Measurements from ENCODE around the gene SCRN2.

Gene SCRN2

DNA sequence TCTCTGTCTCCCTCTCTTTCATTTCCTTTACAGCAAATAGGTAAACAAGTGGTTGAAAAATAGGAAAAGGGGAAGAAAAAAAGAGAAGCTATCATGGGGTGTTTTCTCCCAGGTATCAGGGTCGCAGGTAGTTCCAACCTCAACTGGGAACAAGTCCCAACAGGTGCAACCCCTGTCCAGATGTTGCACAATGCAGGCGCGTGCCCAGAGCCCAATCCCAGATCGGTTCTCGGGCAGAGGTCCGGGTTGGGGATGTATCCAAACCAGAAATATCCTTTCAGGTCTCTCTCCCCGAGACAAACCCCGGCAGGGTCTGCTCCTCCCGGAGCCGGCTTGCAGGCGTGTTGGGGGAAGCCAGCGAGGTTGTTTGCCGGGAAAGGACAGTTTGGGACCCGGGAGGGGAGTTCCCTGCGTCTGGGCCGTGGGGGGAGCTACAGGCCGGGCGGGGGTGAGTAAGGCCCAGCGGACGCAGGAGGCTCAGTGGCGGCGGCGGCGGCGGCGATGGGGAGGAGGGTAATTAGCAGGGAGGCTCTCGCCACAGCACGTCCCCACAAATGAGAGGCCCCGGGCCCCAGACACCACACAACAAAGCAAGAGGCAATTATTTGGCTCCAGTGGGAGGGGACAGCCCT lies 31.1 kb upstream of the SCRN2 start:
- in situ Hi-C loops (cut with HindIII; ENCODE audit: low sequenced_read_pairs) = loop anchor here (25.0 kb wide), 1 partner anchor 90 kb away; the partner anchor contains the start of genes CDK5RAP3 and PRR15L

DNA sequence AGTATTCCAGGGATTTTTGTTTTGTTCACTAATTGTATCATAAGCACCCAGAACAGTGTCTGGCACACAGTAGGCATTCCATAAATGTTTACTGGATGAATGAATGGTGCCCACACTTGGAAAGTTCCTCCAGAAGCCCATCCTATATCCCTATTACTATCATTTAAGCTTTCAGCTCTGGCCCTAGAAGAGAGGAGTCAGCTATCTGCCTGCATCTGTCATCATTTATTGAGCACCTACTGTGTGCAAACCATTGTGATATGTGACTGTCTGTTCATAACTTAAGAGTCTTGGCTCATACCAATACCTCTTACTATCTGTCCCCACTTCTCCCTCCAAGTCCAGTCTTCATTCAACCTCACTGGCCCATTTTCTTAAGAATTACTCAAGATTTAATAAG lies 30.0 kb upstream of the SCRN2 start:
- in situ Hi-C loops (cut with HindIII; ENCODE audit: low sequenced_read_pairs) = loop anchor here (25.0 kb wide), 1 partner anchor 91 kb away; the partner anchor contains the start of genes CDK5RAP3 and PRR15L

DNA sequence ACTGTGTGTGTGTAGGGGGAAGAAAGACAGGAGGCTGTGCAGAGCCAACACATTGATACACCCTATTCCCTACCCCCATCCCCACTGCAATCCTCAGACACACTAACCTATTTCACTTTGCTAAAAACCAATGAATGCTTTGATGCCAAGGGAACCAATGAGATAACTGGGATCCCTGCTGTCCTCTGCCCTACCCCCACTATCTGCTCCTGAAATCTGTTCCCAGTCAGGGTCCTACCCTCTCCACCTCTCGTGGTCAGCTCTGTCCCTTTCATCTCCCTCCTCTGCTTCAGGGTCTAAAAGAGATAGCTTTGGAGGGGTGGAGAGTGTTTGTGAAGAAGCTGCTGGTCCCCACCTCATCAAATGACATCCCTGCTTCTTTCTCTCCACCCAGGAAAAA lies 29.0 kb upstream of the SCRN2 start:
- in situ Hi-C loops (cut with HindIII; ENCODE audit: low sequenced_read_pairs) = loop anchor here (25.0 kb wide), 1 partner anchor 92 kb away; the partner anchor contains the start of genes CDK5RAP3 and PRR15L

- in situ Hi-C loops (cut with HindIII; ENCODE audit: low sequenced_read_pairs) = loop anchor here (25.0 kb wide), 1 partner anchor 93 kb away; the partner anchor contains the start of genes CDK5RAP3 and PRR15L
These were observed 28.0 kb upstream of the SCRN2 start for GRCh38 chr17:47869114-47869513.

DNA sequence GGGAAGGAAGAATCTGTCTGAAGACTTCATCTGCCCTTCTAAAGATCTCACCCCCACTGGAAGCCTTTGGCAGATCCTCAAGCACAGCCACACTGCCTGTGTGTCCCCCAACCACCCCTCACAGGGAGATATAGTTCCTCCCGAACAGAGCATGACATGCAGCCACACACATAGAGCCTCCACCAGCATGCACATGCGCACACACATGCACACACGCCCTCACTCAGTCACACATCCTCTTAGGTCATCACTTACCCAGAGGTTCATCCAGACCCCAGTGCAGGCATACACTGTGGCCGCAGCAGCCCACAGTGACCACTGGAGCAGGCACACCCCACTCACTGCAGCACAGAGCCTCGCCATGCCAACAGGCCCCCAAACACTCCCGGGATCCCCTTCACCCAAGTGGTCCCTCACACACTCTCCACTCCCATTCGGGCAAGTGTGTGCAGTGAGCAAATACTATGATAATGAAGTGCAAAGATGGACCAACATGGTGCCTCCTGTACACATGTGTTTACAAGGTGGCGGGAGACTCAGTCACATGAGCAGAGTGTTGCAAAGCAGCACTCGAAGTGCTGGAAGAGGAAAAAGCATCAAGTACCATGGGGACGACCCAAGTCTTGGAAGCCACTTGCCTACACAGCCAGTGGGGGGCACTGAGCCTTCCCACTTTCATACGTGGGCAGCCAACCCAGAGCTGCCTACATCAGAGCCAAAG lies 26.9 kb upstream of the SCRN2 start:
- in situ Hi-C loops (cut with HindIII; ENCODE audit: low sequenced_read_pairs) = loop anchor here (25.0 kb wide), 1 partner anchor 94 kb away; the partner anchor contains the start of genes CDK5RAP3 and PRR15L

DNA sequence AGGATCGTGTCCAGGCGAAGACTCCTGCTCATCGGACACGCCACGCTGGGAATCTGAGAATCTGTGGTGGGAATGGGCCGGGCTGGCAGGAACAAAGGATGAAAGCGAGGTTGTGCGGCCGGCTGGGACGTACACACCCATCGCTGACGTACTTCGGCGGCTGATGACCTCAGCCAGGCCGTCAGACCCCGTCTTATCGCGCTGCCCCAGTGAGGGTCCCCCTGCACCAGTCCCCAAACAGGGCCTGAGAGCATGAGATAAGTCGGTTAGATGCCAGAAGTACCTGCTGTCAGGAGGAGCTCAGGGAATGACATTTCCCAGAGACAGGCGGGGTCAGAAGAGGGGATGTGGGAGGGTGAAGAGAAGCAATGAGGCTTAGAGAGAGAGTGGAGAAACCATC lies 25.9 kb upstream of the SCRN2 start:
- in situ Hi-C loops (cut with HindIII; ENCODE audit: low sequenced_read_pairs) = loop anchor here (25.0 kb wide), 1 partner anchor 95 kb away; the partner anchor contains the start of genes CDK5RAP3 and PRR15L

DNA sequence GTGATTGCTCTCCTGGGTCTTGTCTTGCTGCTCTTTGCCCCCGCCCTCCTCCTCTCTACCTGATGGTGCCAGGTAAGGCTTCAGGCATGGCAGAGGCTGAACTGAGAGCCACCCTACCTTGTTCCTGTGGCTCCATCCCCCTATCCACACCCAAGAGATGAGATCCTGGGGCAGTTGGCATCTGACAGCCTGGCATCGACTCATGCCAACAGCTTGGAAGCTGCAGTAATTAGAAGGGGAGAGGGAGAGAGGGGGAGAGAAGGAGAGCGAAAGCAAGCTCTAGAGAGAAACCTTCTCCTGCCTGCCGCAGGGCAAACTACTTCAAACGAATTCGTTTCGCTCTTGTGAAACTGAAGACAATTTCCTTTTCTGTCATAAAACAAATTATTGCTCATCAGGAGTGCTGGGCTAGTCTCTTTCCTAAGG lies 23.7 kb upstream of the SCRN2 start:
- in situ Hi-C loops (cut with HindIII; ENCODE audit: low sequenced_read_pairs) = loop anchor here (25.0 kb wide), 1 partner anchor 97 kb away; the partner anchor contains the start of genes CDK5RAP3 and PRR15L

DNA sequence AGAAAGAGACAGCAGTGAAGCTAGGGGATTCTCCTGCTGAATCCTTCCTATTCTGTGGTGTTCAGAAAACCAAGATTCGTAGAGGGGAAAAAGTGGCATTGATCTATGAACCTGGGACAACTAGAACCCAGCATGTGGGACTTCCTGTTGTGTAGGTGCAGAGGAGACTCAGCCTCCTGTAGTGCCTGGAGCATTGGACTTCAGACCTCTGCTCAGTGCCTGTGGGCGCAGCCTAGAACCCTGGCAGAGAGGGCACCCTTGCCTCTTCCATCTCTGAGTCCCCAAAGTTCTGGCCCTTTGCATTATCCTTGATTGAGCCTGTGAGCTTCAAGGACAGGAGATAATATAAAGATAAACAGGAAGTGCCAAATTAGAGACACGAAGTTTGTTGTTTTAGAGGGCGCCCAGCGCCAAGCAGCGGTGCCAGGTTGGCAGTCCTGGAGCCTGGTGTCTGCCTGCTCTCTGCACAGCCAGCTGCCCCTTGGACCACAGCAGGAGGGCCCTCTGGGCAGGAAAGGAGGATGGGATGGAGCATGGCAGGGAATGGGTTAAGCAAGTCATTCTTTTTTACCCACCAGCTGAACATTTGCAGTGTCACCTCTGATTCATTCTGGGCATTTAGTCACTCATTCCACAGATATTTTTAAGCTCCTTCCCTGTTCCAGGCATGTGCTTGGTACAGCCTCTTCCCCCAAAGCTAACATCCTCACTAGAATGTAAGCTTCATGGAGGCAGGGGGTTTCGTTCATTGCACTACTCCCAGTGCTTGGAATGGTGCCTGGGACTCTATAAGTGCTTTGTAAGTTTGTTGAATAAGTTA lies 21.8 kb upstream of the SCRN2 start:
- in situ Hi-C loops (cut with HindIII; ENCODE audit: low sequenced_read_pairs) = loop anchor here (25.0 kb wide), 1 partner anchor 99 kb away; the partner anchor contains the start of genes CDK5RAP3 and PRR15L

DNA sequence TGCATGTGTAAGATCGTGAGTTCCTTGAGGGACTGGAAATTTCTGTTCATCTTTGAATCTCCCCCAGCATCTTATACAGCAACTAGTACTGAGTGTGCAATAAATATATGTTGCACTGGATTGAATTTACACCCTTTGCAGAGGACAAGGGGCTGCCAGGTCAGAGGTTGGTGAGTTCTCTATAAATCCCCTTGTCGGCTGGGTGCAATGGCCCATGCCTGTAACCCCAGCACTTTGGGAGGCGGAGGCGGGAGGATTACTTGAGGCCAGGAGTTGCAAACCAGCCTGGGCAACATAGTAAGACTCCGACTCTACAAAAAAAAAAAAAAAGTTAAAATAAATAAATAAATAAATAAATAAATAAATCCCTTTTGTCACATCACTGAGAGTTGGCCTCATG lies 19.3 kb upstream of the SCRN2 start:
- in situ Hi-C loops (cut with HindIII; ENCODE audit: low sequenced_read_pairs) = loop anchor here (25.0 kb wide), 1 partner anchor 102 kb away; the partner anchor contains the start of genes CDK5RAP3 and PRR15L

- in situ Hi-C loops (cut with HindIII; ENCODE audit: low sequenced_read_pairs) = loop anchor here (25.0 kb wide), 1 partner anchor 104 kb away; the partner anchor contains the start of genes CDK5RAP3 and PRR15L
These were observed 16.7 kb upstream of the SCRN2 start for GRCh38 chr17:47857551-47858455.

GRCh38 chr17:47856830-47857229 lies 15.8 kb upstream of the SCRN2 start:
- in situ Hi-C loops (cut with HindIII; ENCODE audit: low sequenced_read_pairs) = loop anchor here (25.0 kb wide), 1 partner anchor 105 kb away; the partner anchor contains the start of genes CDK5RAP3 and PRR15L

DNA sequence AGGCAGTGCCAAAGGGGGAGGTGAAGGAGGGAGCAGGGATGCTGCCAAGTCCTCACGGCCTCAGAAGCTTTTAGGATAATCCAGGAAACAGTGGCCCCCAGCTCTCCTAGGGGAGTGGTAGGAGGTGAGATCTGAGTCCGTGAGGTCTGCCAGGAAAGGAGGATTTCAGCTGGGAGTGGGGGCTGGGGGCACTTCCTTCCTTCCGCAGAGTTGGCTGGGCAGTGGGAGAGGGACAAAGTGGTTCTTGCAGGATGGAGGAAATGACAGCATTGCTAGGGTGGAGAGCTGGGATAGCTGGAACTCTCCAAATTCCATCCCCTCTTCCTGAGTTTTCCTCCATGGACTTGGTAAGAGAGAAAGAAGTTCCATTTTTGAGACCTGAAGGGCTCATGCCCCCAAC lies 14.7 kb upstream of the SCRN2 start:
- in situ Hi-C loops (cut with HindIII; ENCODE audit: low sequenced_read_pairs) = loop anchor here (25.0 kb wide), 1 partner anchor 107 kb away; the partner anchor contains the start of genes CDK5RAP3 and PRR15L

DNA sequence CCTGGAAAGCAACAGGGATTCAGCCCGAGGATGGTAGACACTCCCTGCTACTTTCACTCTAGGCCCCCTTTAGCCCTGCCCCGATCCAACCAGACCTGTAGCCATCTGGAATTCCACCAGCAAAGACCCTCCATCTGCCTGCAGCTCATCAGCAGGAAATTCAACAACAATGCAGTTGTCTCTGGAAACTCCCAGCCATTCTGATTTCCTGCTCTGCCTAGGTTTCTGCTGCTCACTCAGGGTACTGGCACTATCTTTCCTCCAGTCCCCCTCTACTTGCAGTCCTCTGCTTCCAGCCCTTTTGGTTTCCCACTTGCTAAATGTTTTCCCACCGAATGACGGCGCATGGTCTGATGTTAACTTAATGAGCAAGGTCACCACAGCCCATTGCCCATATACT lies 12.5 kb upstream of the SCRN2 start:
- in situ Hi-C loops (cut with HindIII; ENCODE audit: low sequenced_read_pairs) = loop anchor here (25.0 kb wide), 1 partner anchor 109 kb away; the partner anchor contains the start of genes CDK5RAP3 and PRR15L

DNA sequence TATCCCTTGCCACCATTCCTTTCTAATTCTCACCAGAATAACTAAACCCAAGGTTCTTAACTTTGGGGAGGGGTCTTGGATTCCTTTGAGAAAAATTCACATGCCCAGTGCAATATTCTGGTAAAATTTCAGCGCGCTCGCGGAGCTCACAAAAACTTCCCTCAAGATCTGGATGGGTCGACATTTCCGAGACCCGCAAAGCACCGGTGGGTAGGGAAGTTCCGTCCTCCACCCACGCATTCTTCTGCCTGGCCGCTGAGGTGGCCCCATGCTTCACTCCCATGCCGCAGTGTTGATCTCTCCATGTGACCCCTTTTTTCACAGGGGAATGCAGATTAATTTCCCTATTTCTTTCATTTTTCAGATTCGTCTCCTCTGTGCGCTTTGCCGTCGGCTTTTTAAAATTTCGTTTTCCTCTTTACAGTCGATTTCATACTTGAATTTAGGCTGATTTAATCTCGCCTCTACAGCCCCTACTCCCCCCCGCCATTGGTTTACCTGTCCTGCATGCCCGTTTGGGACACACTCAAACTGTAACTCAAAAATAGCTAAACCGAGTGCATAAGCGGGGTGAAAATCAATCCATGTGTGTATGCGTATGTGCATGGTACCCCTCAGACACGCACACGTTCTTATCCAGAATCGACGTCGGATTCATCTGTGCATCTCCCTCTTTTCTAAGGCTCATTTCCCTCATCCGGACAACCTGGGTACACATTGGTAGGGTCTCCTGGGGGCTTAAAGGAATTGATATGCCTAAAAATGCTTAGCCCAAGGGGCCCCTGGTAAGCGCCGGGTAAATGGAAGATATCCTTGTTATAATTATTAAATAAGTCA lies 11.3 kb upstream of the SCRN2 start:
- in situ Hi-C loops (cut with HindIII; ENCODE audit: low sequenced_read_pairs) = loop anchor here (25.0 kb wide), 1 partner anchor 110 kb away; the partner anchor contains the start of genes CDK5RAP3 and PRR15L

DNA sequence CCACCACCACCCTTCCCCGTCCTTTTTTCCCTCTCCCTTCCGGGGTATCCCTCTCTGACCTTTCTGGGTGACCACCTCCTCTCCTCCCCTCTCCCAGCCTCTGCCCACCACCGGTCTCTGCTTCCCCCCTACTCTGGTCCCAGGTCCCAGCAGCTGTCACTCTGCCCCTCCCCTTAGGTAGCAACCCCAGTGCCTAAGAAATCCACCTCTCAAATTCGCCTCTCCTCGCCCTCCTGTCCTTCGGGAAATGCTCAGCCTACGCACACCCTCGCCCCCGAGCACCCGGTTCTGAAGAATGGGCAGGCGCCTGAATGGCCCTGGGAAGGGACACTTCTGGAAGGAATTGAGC lies 10.7 kb upstream of the SCRN2 start:
- in situ Hi-C loops (cut with HindIII; ENCODE audit: low sequenced_read_pairs) = loop anchor here (25.0 kb wide), 1 partner anchor 111 kb away; the partner anchor contains the start of genes CDK5RAP3 and PRR15L

- in situ Hi-C loops (cut with HindIII; ENCODE audit: low sequenced_read_pairs) = loop anchor here (25.0 kb wide), 1 partner anchor 111 kb away; the partner anchor contains the start of genes CDK5RAP3 and PRR15L
These were observed 9.9 kb upstream of the SCRN2 start, which contains the start of gene SP6 for GRCh38 chr17:47850692-47851573. TSS of gene SP6 (minus strand) at chr17:47851163. CDS start at chr17:47848429, 2,734 bp downstream.

DNA sequence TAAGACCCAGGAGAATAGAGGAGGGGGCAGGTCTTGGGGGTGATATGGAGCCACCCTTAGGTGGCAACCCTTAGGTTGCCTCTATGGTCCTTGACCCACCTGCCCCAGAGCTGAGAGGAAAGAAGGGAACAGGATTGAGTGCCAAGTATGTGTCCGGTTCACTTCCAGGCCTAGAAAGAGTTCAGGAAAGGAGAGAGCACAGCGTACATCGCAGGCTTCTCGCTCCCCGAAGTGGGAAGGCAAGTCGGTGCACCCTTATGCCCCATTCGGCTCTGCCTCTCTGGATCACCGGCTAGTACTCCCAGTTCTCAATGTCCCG lies 9.3 kb upstream of the SCRN2 start:
- in situ Hi-C loops (cut with HindIII; ENCODE audit: low sequenced_read_pairs) = loop anchor here (25.0 kb wide), 1 partner anchor 112 kb away; the partner anchor contains the start of genes CDK5RAP3 and PRR15L

Measured in DLD1 (cell line).